ENCODE measurements around the gene ZFC3H1. TPM values are rescaled to one million over a fixed set of nuclear protein-coding genes. Genes with fewer than 3 reads are reported as not detected.

ZFC3H1 gene
- total and polyA plus RNA-seq, 2 donors from 2014 or later = 11.2 to 42.4 TPM

DNA sequence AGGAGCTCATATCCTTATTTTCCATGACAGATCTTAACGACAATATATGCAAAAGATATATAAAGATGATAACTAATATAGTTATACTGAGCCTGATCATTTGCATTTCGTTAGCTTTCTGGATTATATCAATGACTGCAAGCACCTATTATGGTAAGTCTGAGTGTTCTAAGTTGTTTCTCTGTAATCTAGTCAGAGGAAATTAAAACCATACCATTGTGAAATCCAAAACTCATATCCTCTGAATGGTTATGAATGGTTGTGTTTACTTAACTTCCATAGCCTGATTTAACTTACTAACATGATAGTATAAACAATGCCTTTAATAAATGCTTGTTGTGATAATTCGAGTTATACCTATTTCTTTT lies 23.0 kb upstream of the ZFC3H1 start:
- TF ChIP-seq, protein P1, sequence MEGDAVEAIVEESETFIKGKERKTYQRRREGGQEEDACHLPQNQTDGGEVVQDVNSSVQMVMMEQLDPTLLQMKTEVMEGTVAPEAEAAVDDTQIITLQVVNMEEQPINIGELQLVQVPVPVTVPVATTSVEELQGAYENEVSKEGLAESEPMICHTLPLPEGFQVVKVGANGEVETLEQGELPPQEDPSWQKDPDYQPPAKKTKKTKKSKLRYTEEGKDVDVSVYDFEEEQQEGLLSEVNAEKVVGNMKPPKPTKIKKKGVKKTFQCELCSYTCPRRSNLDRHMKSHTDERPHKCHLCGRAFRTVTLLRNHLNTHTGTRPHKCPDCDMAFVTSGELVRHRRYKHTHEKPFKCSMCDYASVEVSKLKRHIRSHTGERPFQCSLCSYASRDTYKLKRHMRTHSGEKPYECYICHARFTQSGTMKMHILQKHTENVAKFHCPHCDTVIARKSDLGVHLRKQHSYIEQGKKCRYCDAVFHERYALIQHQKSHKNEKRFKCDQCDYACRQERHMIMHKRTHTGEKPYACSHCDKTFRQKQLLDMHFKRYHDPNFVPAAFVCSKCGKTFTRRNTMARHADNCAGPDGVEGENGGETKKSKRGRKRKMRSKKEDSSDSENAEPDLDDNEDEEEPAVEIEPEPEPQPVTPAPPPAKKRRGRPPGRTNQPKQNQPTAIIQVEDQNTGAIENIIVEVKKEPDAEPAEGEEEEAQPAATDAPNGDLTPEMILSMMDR (IDR thresholded peaks at IDR 0.05; ENCODE audit: borderline replicate concordance, extremely low read depth, insufficient read depth) = no peak

DNA sequence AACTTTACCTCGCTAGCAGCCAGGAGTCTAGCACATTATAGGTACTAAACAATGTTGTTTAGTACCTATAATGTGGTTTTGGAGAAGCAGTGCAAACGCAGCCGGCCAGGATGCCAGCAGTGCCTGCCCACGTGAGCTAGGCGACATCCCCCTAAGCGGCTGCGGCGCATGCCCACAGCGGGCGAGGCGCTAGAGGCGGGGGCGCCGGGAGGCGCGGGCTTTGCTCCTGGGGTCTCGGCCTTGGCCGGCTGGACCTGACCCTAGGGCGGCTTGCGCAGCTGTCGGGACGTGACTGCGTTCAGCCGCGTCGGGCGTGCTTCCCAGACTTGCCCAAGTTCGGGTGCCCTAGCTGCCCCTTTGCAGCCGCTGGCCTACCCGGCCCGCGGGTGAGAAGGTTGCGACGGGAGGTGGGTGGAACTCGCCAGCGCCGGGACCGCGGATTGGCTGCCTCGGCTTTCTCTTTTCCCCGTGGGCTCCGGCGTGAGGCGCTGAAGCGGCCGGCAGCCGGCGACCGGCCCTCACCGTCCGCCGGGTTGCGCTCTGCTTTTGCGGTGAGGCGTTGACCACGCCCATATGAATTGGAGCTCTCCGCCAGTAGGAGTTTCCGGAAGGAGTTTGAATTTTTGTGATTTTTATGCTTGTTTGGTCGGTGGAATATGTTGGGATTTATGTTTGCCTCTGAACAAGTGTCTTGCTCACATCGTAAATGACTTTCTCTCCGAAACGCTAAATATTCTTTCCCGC lies 22.4 kb upstream of the ZFC3H1 start, which contains the start of gene TMEM19:
TSS of gene TMEM19 (plus strand) at position 169 of the 744 bp plus-strand sequence. CDS start 599 bp downstream, outside the sequence.
- peaks cover 0 to 4% (median 0%) of the 10 kb centered on the region in 3 donors for H3K4me1 ChIP-seq (ENCODE audit: control insufficient read depth in 2 of 3, insufficient read depth in 2 of 3, low read depth in 1 of 3, low read length in 3 of 3)
- peak within 1 kb of the TSS; percentile 96 to 97 (median 96) for H3K4me3 ChIP-seq (ENCODE audit: low read length in 3 of 3)
- TF ChIP-seq, protein P1 (IDR thresholded peaks at IDR 0.05; ENCODE audit: borderline replicate concordance, extremely low read depth, insufficient read depth) = peak; percentile 9
- no peaks in the 10 kb centered on the region for H3K9me3 ChIP-seq (ENCODE audit: control insufficient read depth in 2 of 3, insufficient read depth in 1 of 3, low read length in 3 of 3)
- FAIRE-seq (peak; percentile 33), DNase-seq (peak; percentile 91 to 96 (median 95))
- intact Hi-C loops (cut with DNase I) = no loop called here
- peak within 1 kb of the TSS; percentile 94 to 95 for H3K27ac ChIP-seq (ENCODE audit: low read depth in 2 of 2, low read length in 2 of 2)
- H3K9ac ChIP-seq (ENCODE audit: low read length in 3 of 3) = peak within 1 kb of the TSS; percentile 82 to 93 (median 88)
- no peaks in the 10 kb centered on the region for H3K27me3 ChIP-seq (ENCODE audit: control insufficient read depth, insufficient read depth, low read length)
- no peaks in the 10 kb centered on the region for H3K36me3 ChIP-seq (ENCODE audit: control insufficient read depth in 2 of 3, insufficient read depth in 3 of 3, low read length in 3 of 3)

More for the DNA sequence above, 23.0 kb upstream of the ZFC3H1 start:
- no peaks in the 10 kb centered on the region for H3K27me3 ChIP-seq (ENCODE audit: control insufficient read depth, insufficient read depth, low read length)
- no peaks in the 10 kb centered on the region for H3K36me3 ChIP-seq (ENCODE audit: control insufficient read depth in 2 of 3, insufficient read depth in 3 of 3, low read length in 3 of 3)
- intact Hi-C loops (cut with DNase I) = no loop called here
- H3K9me3 ChIP-seq (ENCODE audit: control insufficient read depth in 2 of 3, insufficient read depth in 1 of 3, low read length in 3 of 3) = no peaks in the 10 kb centered on the region
- H3K4me1 ChIP-seq (ENCODE audit: control insufficient read depth in 2 of 3, insufficient read depth in 2 of 3, low read depth in 1 of 3, low read length in 3 of 3) = peaks cover 0 to 4% (median 0%) of the 10 kb centered on the region in 3 donors
- H3K27ac ChIP-seq (ENCODE audit: low read depth in 2 of 2, low read length in 2 of 2) = peak overlapping the region; percentile 66 to 94
- DNase-seq (no peak), FAIRE-seq (no peak)
- H3K9ac ChIP-seq (ENCODE audit: low read length in 3 of 3) = peak overlapping the region; percentile 75 to 93 (median 88)
- peak overlapping the region; percentile 96 to 97 (median 96) for H3K4me3 ChIP-seq (ENCODE audit: low read length in 3 of 3)

DNA sequence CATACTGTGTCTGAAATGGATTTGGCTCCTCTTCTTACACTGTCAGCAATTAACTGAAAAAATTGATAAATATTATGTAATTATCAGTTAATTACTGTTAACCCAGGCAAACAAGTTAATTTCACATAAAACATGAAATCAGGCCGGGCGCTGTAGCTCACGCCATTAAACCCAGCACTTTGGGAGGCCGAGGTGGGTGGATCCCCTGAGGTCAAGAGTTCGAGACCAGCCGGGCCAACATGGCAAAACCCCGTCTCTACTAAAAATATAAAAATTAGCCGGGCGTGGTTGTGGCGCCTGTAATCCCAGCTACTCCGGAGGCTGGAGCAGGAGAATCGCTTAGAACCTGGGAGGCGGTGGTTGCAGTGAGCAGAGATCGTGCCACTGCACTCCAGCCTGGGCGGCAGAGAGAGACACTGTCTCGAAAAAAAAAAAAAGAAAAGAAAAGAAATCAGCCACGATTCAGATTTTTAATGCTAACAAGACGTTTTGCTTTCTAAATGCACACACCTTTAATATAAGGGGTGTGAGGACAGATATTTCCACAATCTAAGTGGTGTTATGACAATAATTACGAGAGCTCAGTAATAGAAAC lies 21.8 kb upstream of the ZFC3H1 start:
- Histone ChIP-seq H3K27ac (ENCODE audit: low read depth in 2 of 2, low read length in 2 of 2) (peak overlapping the region; percentile 94 to 95), H3K36me3 (ENCODE audit: control insufficient read depth in 2 of 3, insufficient read depth in 3 of 3, low read length in 3 of 3) (no peaks in the 10 kb centered on the region), H3K27me3 (ENCODE audit: control insufficient read depth, insufficient read depth, low read length) (no peaks in the 10 kb centered on the region), H3K4me3 (ENCODE audit: low read length in 3 of 3) (peak overlapping the region; percentile 96 to 97 (median 96)), H3K4me1 (ENCODE audit: control insufficient read depth in 2 of 3, insufficient read depth in 2 of 3, low read depth in 1 of 3, low read length in 3 of 3) (peaks cover 0 to 4% (median 0%) of the 10 kb centered on the region in 3 donors), H3K9me3 (ENCODE audit: control insufficient read depth in 2 of 3, insufficient read depth in 1 of 3, low read length in 3 of 3) (no peaks in the 10 kb centered on the region), H3K9ac (ENCODE audit: low read length in 3 of 3) (peak overlapping the region; percentile 81 to 93 (median 82))
- FAIRE-seq = no peak
- peak in 2 of 5 donors; percentile 22 to 46 for DNase-seq
- TF ChIP-seq, protein P1 (IDR thresholded peaks at IDR 0.05; ENCODE audit: borderline replicate concordance, extremely low read depth, insufficient read depth) = no peak
- intact Hi-C loops (cut with DNase I) = no loop called here
